Activated T-cell treated with anti-CD3 and anti-CD28 coated beads for 48 hours (primary cell): ENCODE results near the gene WEE1.
A peak's percentile ranks its signal among the peaks of the same experiment; 100 is the strongest.
"Not testable (repeated sequence)": the region's sequence is repeated elsewhere in the genome, so short reads cannot be mapped to it uniquely, and the experiment has no call there.

ENCODE experiments used
- DNase-seq: peaks from one replicate; pipeline ENCODE4 v3.0.0-alpha.2; 2020; ENCODE audit warnings: low read depth

The WEE1 gene

GRCh38 chr11:9573052-9573774, at the start of gene WEE1:
TSS of gene WEE1 (plus strand) at chr11:9573670. CDS start at chr11:9573934, 264 bp downstream.
- DNase-seq = peak; percentile 99

- DNase-seq = no peak
These were observed 49.5 kb upstream of the WEE1 start for GRCh38 chr11:9524001-9524400.

- no peak for DNase-seq
These were observed 48.4 kb upstream of the WEE1 start for GRCh38 chr11:9525116-9525515.

GRCh38 chr11:9527481-9528135, 45.9 kb upstream of the WEE1 start:
- DNase-seq = no peak

- DNase-seq = no peak
These were observed 45.4 kb upstream of the WEE1 start for GRCh38 chr11:9528136-9528501.

- no peak for DNase-seq
These were observed 44.7 kb upstream of the WEE1 start for GRCh38 chr11:9528573-9529333.

GRCh38 chr11:9529334-9529650, 44.2 kb upstream of the WEE1 start:
- no peak for DNase-seq

GRCh38 chr11:9530020-9530621, 43.3 kb upstream of the WEE1 start:
- DNase-seq = no peak

GRCh38 chr11:9530901-9531625, 42.4 kb upstream of the WEE1 start:
- no peak for DNase-seq

- DNase-seq = no peak
These were observed 40.4 kb upstream of the WEE1 start for GRCh38 chr11:9533058-9533457.

- DNase-seq = no peak
These were observed 39.6 kb upstream of the WEE1 start for GRCh38 chr11:9533736-9534473.

GRCh38 chr11:9535189-9535781, 38.2 kb upstream of the WEE1 start:
- DNase-seq = peak; percentile 77

- DNase-seq = no peak
These were observed 34.9 kb upstream of the WEE1 start for GRCh38 chr11:9538548-9538947.

GRCh38 chr11:9549216-9549615, 24.3 kb upstream of the WEE1 start:
- DNase-seq = not testable (repeated sequence)

GRCh38 chr11:9550191-9550628, 23.3 kb upstream of the WEE1 start:
- no peak for DNase-seq

- DNase-seq = no peak
These were observed 12.0 kb upstream of the WEE1 start for GRCh38 chr11:9561279-9561982.

GRCh38 chr11:9562716-9563115, 10.8 kb upstream of the WEE1 start:
- DNase-seq = no peak

GRCh38 chr11:9563196-9563730, 10.2 kb upstream of the WEE1 start:
- no peak for DNase-seq

- DNase-seq = peak; percentile 52
These were observed 7.5 kb upstream of the WEE1 start for GRCh38 chr11:9565822-9566560.
